Stimulated activated CD8-positive, alpha-beta memory T cell treated with anti-CD3 and anti-CD28 coated beads, Interleukin-12 subunit alpha, Interleukin-12 subunit beta, amount 100 ng/mL, for 1 hour (primary cell): Measurements from ENCODE around the gene FAM162B.
"Not testable (repeated sequence)": the region's sequence is repeated elsewhere in the genome, so short reads cannot be mapped to it uniquely, and the experiment has no call there.

Experiments used
- DNase-seq: peaks from one replicate; pipeline ENCODE4 v3.0.0-alpha.2; 2020; ENCODE audit warnings: low read depth

FAM162B gene

DNA sequence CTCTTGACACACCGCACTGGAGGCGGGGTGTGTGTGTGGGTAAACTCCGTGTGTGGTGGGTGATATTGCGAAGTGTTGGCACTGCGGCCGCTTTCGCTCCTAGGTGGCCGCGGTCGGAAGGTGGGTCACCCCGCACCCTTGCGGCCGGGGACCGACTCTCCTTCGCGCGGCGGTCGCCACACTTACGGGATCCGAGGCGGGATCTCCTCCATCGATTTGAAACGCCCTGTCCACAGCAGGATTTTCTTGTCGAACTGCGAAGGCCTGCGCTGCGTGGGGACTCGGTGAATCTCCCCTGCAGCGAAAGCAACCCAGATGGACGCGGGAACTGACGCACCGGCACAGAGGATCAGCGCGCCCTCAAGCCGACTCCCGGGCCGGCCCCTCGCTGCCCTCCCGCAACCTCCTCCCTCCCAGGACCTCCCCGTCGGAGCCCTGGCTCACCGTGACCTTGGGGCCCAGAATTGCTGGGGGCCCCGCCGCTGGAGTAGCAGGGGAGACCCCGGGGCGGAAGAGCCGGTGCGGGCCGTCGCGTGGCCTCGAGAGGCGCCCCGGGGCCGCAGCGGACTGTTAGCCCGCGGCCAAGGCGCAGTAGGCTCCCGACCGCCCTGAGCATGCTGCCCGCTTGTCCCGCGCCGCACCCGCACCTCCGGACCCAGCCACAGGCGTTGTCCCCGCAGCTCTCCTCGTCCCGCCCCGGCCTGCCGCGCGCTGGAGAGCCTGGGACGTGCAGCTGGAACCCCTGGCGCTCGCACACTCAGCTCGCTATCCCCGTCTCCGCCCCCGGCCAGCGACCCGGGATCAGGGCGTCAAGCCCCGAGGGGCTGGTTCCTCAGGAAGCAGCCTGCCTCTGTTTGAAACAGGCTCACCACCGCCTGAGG lies at the start of gene FAM162B:
FAM162B (minus strand) TSS at position 759 of the 881 bp plus-strand sequence; CDS start at position 616, 143 bp downstream.
- DNase-seq: no peak

DNA sequence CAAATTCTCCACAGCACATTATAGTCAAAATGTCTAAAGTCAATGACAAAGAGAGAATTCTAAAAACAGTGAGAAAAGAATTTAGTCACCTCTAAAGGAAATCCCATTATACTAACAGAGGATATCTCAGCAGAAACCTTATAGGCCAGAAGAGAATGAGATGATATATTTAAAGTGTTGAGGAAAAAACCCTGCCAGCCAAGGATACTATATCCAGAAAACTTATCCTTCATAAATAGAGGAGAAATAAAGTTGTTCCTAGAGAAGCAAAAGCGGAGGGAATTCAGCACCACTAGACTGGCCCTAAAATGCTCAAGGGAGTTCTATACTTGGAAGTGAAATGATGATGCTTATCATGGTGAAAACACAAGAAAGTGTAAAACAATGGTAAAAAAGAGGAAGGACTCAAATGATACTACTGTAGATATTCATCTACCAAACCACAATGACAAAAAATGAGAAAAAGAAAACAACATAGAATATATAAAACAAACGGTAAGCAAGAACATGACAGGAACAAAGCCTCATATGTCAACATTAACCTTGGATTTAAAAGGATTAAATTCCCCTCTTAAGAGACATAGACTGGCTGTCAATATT lies 46.6 kb upstream of the FAM162B start:
- no peak for DNase-seq

DNA sequence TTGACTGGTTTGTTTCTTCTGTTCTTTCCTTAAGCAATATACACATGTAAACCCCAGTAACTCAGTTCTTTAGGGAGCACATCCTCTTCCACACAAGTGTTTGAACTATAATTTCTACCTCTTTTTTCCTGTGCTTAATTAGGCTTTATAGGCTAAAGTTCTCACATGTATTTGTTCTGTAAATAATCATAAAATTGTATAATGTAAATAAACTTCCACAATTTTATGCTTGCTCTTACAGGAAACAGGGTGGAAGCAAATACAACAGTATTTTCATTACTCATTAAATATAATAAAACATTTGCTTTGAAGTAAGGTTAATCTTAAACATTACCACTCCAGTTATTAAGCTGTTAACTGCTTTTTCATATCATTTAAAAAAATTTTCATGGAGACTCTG lies 36.5 kb upstream of the FAM162B start:
- DNase-seq: no peak

DNA sequence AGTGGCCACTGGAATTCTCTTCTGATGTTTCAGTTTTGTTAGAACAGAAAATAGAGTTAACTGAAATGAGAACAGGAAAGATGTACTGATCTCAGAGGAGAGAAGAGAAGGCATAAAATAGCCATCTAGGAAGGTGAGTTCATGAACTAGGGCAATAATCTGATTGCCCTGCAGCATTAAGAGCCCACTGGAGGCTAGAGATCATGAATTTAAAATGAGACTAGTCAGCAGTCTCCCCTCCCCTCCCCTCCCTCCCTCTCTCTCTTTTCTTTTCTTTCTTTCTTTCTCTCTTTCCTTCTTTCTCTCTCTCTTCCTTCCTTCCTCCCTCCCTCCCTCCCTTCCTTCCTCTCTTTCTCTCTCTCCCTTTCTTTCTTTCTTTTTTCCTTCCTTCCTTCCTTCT lies 34.4 kb upstream of the FAM162B start:
- no peak for DNase-seq

DNA sequence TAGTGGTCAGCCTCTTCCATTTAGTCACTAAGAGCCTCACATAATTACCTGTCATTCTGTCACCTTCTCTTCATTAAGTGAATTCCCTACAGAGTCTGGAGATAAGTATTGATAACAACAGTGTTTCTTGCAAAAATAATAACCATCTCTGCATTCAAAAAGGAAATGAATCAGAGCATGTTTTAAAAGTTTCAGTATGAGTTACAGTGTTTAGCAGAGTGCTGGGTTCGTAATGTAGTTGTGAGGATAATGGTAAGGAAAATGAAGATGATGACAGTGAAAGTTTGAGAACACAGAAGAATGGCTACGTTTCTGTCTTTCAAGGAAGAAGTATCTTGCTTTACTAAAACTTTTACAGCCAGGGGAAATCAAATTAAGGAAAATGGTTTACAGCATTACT lies 32.1 kb upstream of the FAM162B start:
- DNase-seq: no peak

DNA sequence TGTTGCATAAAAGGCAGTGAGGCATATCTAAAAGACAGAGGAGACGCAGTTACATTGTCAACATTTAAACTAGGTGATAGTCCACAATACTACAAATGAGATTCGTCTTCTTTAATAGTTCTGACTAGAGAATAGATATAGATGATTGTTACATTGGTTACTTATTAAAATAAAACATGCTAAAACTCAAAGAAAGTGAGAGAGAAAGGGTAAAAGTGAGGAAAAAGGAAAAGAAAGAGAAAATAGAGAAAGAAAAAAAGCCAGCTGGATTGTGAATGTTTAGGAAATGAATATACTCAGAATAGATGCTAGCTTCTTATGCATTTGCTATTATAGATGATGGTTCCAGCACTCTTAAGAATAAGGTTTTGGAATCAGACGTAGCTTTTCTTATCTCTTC lies 27.7 kb upstream of the FAM162B start:
- no peak for DNase-seq

DNA sequence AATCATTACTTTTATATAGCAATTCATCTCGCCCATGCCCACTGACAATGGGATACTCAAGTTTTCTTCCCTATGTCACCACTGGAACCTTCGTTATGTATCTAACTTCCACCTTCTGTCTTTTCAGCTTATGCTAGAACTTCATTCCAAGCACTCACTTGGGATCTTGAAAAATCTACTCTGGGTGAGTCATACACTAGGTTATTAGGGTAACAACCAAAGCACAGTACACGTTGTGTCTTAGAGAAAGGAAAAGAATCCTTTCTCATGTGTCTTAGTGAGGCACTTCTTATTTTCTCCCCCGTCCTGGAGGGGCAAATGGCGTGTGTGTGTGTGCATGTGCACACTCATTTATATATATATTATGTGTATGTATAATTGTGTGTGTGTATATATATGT lies 18.3 kb upstream of the FAM162B start:
- DNase-seq: no peak

DNA sequence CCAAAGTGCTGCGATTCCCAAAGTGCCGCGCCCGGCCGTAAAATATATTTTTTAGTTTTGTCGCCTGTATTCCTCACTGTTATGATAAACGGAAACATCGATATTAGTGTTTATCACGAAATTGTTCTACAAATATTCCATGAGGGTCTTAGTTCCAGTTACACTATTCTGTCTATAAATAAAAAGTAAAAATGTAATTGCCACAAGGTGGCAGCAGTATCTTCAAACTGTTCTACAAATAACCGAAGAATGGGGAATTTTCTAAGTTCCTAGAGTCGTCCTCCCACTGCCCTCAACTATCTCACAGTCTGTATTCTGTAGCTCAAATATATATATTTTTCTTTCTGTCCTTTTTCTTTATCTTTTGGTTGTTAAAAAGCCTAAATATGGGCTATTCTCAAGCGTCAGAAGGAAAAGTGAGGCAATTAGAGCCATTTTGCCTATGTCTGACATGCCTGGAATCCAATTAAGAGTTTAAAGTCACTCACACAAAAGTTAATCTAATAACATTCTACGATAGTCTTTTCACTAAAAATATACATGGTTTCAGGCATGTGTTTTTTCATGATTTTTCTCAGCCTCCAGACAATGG lies 14.2 kb upstream of the FAM162B start:
- DNase-seq: no peak

DNA sequence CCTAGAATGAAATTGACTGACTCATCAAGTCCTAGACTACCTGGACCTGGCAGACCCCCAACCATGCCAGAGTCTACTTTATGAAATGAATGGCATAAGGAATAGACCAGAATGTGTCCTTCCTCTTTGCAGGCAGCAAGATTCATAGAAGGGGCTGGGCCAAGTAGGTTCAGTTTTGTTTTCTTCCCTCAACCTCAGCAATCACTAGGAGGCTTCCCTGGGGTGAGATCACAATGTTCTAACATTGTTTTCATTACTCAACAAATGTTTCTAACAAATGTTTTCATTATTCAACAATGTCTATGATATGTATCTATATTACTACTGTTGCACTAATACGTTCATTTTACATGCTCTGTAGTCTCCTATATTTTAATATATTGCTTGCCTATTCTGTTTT lies 8.4 kb upstream of the FAM162B start:
- no peak for DNase-seq

DNA sequence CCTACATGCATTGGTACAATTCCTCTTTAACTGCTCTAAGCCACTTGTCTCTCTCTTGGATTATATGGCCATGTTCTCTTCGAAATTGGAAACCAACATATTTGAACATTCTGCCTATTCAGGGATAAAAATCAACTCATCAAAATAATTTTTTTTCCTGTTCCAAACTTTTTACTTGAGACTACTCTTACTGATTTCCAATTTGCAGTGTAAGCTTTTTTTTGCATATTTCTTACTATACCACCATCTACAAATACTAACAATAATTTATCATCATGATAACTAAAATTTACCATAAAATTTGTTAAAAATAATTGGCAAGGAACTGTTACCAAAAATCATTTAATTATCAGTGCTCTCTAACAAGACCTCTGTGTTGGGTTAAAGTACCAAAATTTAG lies 6.9 kb upstream of the FAM162B start:
- DNase-seq: no peak

DNA sequence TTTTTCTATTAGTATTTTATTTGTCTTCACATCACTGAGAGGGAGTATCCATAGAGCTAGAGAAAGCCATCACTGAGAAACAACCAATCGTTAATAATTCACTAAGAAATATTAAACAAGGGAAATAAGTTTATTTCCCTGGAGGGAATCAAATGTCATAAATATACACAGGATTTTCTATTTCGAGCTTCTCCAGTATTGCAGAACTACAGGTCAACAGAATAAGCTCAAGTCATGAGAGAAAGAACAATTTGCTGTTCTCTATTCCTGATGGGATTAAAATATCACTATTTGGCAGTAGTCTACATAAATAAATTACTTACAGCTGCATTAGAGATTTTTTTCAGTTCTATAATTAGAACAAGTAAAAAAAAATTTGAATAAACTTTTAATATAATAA lies 2.2 kb upstream of the FAM162B start:
- no peak for DNase-seq

DNA sequence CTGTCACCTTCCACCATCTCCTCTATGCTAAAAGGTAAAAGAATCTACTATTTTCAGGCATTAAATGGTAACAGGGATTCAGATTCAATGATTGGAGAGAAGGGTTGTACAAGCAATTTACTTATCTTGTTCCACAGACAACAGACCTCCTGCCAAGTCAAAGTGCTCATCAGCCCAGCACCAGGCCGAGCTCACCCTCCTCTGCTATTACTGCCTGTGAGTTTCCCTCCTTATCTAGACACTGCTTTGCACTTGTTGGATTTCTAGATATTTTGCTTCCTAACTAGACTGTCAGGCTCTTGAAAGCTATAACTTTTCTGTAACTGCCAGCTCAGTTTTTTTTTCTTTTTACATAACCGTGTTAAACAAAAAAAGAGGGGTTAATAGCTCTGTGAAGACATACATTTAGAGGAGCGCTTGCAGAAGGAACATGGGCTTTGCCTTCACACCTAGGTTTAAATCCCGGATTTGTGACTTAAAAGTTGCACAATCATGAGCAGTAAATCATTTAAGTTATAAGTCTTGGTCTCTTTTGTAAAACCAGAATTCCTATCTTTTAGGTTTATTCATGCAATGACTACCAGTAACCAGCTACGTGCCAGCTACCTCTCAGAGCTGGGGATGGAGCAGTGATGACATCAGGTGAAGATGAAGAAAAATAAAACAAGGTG lies 1.1 kb upstream of the FAM162B start:
- no peak for DNase-seq

DNA sequence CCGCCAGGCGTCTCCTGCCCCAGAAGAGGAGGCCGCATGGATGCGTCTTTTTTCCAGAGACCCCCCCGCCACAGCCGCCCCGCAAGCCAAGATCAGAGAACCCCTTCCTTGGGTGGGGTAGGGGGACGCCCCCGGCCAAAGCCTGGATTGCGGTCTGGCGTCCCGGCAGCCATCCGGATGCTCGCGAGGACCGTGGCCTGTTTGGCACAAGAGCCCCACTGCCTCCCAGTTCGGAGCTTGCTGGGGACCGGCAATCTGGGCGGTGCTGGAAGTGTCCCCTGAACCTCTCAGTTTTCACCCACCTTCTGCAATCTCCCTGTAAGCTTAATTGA lies 924 bp downstream of the FAM162B start:
- no peak for DNase-seq

DNA sequence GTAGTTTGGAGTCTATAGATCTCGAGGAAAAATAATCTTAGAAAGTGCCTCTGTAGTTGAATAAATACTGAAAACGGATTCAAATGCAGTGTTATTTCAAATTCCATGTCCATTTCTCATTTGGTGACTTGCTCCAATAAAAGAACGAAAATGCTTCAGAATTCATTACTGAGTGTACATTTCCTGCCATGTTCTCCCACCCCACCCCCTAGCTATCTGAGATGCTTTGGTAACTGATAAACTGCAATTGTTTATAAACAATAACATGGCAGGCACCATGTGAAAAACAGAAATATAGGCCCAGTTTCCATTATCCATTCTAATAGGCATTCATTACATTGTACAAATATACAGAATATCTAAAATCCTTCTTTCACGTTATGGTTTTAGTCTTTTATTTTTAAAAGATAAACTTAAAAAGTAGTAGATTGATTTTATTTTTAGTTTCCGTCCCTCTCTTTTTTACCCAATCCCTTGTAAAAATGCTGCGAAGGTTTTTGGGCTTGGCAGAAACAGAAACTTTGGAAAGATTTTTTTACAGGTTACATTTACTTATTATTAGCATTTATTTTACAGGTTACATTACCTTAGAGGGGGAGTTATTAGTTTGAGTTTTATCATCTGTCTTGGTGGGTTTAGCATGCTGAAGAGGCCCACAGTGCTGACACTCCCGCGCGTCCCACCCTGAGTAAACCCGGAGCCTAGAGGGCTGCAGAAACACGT lies 1.5 kb downstream of the FAM162B start:
- no peak for DNase-seq

DNA sequence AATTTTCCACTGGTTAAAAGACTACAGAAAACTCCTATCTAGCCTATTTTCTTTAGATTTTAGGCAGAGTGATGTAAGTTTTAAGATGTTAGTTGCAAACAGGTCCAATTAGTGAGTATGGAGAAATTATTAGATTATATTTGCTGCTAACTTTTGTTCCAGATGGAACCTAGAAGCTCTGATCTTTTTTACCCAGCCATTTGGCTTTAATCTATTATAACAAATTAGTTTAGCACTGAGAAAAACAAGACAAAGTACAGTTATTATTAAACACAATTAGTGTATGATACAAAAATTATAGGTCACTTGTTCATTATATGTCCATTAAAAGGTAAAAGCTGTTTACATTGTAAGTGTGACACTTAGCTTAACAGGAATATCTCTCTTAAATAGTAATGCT lies 2.5 kb downstream of the FAM162B start:
- DNase-seq: no peak

DNA sequence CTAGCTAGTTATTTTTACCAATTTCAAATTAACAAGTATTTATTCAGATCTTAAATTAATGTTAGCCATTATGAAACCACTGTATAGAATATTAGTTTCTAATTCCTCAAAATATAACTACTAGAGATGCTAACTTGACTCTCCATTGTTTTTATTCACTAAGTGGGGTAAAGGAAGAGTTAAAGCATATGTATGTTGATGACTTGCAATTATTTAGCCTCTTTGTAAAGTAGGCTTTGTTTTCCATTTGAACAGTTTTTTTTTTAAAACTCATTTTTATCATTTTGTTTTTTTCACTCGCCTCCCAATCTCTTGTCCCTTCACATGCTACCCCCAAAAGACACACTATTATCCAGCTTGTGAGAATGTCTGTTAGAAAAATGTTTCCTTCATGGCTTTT lies 3.3 kb downstream of the FAM162B start:
- no peak for DNase-seq

DNA sequence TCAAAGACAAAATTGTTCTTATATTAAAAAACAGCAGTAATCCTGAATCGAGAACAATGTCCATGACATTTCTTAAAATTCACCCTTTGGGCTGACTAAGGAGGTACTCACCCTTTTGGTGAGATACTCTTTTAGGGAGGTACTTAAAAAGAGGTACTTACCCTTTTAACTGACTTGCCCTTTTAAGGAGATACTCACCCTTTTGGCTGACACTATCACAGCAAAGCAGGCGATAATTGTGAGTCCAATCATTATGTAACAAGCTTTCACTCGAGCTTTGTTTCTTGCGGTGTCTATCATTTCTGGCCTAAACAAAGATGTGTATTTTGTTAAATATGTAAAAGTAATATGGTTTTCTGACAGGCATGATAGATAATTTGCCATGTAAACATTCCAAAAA lies 3.7 kb downstream of the FAM162B start:
- no peak for DNase-seq

DNA sequence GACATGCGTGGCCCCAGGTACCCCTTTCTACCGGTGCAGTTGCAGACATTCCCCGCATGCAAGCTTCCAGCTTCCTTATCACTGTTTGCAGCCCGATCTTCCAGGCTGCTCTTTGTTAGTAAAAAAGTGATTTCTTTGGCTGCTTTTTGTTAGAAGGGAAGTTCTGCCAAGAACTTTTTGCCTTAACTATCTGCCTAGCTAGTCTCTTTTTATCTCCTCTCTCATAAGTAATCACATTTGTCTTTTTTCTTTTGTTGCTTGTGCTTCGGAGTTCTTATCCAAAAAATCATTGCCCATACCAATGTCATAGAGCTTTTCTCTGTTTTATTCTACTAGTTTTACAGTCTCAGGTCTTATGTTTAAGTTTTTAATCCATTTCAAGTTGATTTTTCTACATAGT lies 20.3 kb downstream of the FAM162B start:
- DNase-seq: no peak

DNA sequence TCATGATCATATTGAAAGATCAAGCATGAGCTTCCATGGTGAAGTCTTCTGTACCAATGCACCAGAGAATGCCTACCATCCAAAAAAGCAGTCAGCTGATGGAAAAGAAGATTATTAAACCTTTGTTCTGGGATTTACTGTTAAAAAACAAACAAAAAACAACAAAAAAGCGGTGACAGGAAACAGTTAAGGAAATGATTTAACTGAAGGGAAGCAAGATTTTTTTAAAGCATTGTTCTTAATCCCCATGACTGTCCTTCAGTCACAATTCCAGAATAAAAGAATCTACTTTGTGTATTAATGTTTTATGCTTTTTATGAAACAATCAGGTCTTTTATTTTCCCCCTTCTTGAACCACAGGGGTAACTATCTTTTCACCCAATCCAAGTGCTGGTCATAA lies 23.9 kb downstream of the FAM162B start:
- DNase-seq: no peak

DNA sequence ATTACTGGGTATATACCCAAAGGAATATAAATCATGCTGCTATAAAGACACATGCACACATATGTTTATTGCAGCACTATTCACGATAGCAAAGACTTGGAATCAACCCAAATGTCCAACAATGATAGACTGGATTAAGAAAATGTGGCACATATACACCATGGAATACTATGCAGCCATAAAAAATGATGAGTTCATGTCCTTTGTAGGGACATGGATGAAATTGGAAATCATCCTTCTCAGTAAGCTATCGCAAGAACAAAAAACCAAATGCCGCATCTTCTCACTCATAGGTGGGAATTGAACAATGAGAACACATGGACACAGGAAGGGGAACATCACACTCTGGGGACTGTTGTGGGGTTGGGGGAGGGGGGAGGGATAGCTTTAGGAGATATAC lies 25.0 kb downstream of the FAM162B start:
- DNase-seq: not testable (repeated sequence)

DNA sequence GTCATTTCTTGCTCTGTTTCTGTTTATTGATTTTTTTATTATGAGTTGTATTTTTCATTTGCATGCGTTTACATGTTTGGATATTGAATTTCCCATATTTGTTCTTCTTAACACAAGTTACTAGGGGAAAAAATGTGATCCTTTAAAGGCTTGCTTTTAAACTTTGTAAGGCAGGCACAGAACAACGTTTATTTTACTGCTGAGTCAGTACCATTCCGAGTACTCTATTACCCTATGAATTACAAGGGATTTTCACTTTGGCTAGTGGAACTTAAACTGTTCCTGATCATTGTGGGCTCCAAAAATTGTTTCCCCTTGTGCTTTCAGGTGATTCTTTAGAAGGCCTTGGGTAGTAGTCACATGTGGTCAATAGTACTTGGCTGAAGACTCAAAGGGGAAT lies 28.5 kb downstream of the FAM162B start:
- no peak for DNase-seq

DNA sequence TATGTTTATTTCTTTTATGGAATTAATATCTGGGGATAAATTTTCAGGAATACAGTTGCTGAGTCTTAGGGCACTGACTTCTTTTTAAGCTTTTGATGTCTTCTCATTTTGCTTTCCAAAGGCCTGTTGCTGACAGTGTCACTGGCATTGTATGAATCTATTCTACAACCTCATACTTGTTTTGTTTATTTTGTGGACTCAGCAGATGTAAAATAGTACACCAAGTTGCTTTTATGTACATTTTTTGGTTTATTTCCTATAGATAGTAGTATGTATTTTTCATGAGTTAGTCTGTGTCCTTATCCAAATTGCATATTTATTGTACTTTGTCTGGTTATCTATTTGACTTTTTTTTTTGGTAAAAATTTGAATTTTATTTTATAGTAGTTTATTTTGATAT lies 35.0 kb downstream of the FAM162B start:
- DNase-seq: no peak
